ENCODE data around the gene PNMA6E. TPM values are rescaled to one million over a fixed set of nuclear protein-coding genes. Genes with fewer than 3 reads are reported as not detected.

Gene PNMA6E
- total and polyA plus RNA-seq, 2 donors (not counting 3 experiments of a cell fraction or from before 2014, with no cell fraction given): not detected

DNA sequence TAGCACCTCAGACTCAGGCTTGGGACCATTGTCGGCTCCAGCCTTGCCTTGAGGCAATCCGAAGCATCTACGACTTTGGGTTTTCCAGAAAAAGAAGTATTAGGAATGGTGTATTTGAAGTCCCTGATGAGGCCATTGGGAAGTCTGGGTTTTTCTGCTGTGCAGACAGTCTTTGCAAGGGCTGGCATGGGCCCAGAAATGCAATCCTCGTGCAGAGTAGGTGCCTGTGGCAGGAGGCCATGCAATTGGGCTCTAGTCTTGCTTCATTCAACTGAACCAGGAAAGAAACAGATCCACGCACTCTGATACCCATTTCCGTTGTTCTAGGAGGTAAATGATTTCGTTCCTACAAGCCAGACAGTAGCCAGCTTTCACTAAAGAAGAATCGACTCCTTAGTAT, 22.5 kb upstream of the PNMA6E start:
- H3K9ac ChIP-seq (replicated peaks; ENCODE audit: extremely low read depth, insufficient read depth, low read length): no peak overlapping the region
- H3K79me2 ChIP-seq (ENCODE audit: control insufficient read depth, insufficient read depth, low read length): no peaks in the 10 kb centered on the region
- H4K20me1 ChIP-seq (replicated peaks; ENCODE audit: control insufficient read depth, extremely low read depth, insufficient read depth, low read length): no peaks in the 10 kb centered on the region
- no peak overlapping the region for H3K4me2 ChIP-seq (ENCODE audit: insufficient read depth, low read length)
- FAIRE-seq (no peak), DNase-seq (ENCODE audit: low read depth, low spot score) (no peak)
- dilution Hi-C loops (cut with MboI; ENCODE audit: extremely low pct_ligation_motif_present, low sequenced_read_pairs): no loop called here
- H3K4me1 ChIP-seq (ENCODE audit: control insufficient read depth, extremely low read depth, insufficient read depth, low read length): no peaks in the 10 kb centered on the region
- BruUV-seq (replicated peaks): no TSS peak
- no peak overlapping the region for H3K4me3 ChIP-seq (replicated peaks in 1 of 3; ENCODE audit: insufficient read depth in 1 of 3, low read depth in 1 of 3, low read length in 3 of 3)
- H3K9me3 ChIP-seq (replicated peaks; ENCODE audit: control insufficient read depth, insufficient read depth, low read length): no peaks in the 10 kb centered on the region
- no peak overlapping the region for H3K27ac ChIP-seq (ENCODE audit: insufficient read depth, low read depth, low read length)
- intact Hi-C loops (cut with micrococcal nuclease): no loop called here
- ChIA-PET CTCF (interaction anchor here (1.2 kb wide), 1 partner anchor 15 kb away, joined by 3 read pairs; no protein-coding TSS in a partner anchor), POLR2A (no interaction called here)
- H3K36me3 ChIP-seq (ENCODE audit: control insufficient read depth in 2 of 2, extremely low read depth in 1 of 2, insufficient read depth in 2 of 2, low read length in 2 of 2): no peaks in the 10 kb centered on the region
- TF ChIP-seq POLR2AphosphoS5 (IDR thresholded peaks at IDR 0.05; ENCODE audit: insufficient read depth, low read depth, low read length): no peak
- no peak for TF ChIP-seq JUN (IDR thresholded peaks at IDR 0.05; ENCODE audit: borderline replicate concordance, insufficient read depth, insufficient read length, low read depth)
- no peak for TF ChIP-seq POLR2A (IDR thresholded peaks at IDR 0.05; ENCODE audit: low read depth, low read length)
- no peak for TF ChIP-seq MYC (IDR thresholded peaks at IDR 0.05; ENCODE audit: low read depth, low read length)
- TF ChIP-seq FOS (IDR thresholded peaks at IDR 0.05; ENCODE audit: borderline replicate concordance, insufficient read depth, low read length): no peak
- no peak for TF ChIP-seq EZH2 (IDR thresholded peaks at IDR 0.05; ENCODE audit: borderline replicate concordance, low read depth, low read length, severe bottlenecking)
- TF ChIP-seq, protein P1, sequence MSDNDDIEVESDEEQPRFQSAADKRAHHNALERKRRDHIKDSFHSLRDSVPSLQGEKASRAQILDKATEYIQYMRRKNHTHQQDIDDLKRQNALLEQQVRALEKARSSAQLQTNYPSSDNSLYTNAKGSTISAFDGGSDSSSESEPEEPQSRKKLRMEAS (IDR thresholded peaks at IDR 0.05; ENCODE audit: insufficient read depth, insufficient read length): no peak
- TF ChIP-seq, protein P2, sequence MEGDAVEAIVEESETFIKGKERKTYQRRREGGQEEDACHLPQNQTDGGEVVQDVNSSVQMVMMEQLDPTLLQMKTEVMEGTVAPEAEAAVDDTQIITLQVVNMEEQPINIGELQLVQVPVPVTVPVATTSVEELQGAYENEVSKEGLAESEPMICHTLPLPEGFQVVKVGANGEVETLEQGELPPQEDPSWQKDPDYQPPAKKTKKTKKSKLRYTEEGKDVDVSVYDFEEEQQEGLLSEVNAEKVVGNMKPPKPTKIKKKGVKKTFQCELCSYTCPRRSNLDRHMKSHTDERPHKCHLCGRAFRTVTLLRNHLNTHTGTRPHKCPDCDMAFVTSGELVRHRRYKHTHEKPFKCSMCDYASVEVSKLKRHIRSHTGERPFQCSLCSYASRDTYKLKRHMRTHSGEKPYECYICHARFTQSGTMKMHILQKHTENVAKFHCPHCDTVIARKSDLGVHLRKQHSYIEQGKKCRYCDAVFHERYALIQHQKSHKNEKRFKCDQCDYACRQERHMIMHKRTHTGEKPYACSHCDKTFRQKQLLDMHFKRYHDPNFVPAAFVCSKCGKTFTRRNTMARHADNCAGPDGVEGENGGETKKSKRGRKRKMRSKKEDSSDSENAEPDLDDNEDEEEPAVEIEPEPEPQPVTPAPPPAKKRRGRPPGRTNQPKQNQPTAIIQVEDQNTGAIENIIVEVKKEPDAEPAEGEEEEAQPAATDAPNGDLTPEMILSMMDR (IDR thresholded peaks at IDR 0.05; ENCODE audit: extremely low read depth in 1 of 2, insufficient read depth in 1 of 2, low read depth in 1 of 2, low read length in 2 of 2): no peak
- TF ChIP-seq GATA2 (IDR thresholded peaks at IDR 0.05; ENCODE audit: insufficient read depth, insufficient read length, low read depth, low read length): no peak
- H2AFZ ChIP-seq (ENCODE audit: low read depth, low read length): no peak overlapping the region
- H3K27me3 ChIP-seq (ENCODE audit: control insufficient read depth in 2 of 2, insufficient read depth in 2 of 2, low read length in 2 of 2): no peaks in the 10 kb centered on the region
- no peaks in the 10 kb centered on the region for H3K9me1 ChIP-seq (replicated peaks; ENCODE audit: control insufficient read depth, extremely low read depth, insufficient read depth, low read length)
